ENCODE measurements around the gene HIGD1B. TPM values are rescaled to one million over a fixed set of nuclear protein-coding genes. Genes with fewer than 3 reads are reported as not detected.

Gene HIGD1B
- total and polyA plus RNA-seq, 9 of the 15 experiments (the other 6 are each of a cell fraction or from before 2014, with no cell fraction given): not detected

DNA sequence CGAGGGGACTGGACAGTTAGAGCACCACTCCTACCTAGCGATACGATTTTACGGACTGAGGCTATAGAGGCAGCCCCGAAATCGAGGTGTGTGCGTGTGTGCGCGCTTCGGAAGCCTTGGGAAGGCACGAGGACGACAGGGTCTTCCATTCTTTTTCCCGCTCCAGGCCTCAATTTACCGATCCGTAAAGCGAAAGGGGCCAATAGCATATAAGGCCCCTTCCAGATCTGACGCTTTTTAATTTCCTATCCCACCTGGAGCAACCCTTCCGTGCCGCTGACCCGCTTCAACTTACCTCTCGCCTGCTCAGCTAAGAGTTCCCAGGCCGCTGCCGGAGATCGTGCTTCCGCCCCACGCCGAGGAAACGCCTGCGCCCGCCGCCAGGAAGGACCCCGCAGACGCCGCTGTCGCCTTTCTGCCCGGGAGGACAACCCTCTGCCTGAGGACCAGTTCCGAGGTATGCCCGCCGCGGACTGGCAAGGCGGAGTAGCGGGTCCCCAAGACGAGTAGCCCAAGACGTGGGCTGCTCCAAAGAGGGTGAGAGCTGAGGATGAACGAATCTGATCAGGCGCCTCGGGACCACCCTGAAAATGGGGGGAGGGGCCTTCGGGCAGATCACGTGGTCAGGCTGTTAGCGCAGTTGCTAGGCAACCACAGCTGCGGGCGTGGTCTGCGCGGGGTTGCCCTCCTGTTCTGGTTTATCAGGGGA lies 51.5 kb downstream of the HIGD1B start, which contains the start of gene EFTUD2 (continued):
- TF ChIP-seq, protein P1, sequence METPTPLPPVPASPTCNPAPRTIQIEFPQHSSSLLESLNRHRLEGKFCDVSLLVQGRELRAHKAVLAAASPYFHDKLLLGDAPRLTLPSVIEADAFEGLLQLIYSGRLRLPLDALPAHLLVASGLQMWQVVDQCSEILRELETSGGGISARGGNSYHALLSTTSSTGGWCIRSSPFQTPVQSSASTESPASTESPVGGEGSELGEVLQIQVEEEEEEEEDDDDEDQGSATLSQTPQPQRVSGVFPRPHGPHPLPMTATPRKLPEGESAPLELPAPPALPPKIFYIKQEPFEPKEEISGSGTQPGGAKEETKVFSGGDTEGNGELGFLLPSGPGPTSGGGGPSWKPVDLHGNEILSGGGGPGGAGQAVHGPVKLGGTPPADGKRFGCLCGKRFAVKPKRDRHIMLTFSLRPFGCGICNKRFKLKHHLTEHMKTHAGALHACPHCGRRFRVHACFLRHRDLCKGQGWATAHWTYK (CRISPR knock-in tag; IDR thresholded peaks at IDR 0.05): no peak
- TF ChIP-seq POLR2AphosphoS5 (IDR thresholded peaks at IDR 0.05; ENCODE audit: control insufficient read depth, insufficient read depth, low read depth, low read length): peak; percentile 93
- TF ChIP-seq, protein P2, sequence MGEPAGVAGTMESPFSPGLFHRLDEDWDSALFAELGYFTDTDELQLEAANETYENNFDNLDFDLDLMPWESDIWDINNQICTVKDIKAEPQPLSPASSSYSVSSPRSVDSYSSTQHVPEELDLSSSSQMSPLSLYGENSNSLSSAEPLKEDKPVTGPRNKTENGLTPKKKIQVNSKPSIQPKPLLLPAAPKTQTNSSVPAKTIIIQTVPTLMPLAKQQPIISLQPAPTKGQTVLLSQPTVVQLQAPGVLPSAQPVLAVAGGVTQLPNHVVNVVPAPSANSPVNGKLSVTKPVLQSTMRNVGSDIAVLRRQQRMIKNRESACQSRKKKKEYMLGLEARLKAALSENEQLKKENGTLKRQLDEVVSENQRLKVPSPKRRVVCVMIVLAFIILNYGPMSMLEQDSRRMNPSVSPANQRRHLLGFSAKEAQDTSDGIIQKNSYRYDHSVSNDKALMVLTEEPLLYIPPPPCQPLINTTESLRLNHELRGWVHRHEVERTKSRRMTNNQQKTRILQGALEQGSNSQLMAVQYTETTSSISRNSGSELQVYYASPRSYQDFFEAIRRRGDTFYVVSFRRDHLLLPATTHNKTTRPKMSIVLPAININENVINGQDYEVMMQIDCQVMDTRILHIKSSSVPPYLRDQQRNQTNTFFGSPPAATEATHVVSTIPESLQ (CRISPR knock-in tag; IDR thresholded peaks at IDR 0.05): peak; percentile 49; the same call in 1 of the 2 replicates
- no peak for TF ChIP-seq KDM1A (IDR thresholded peaks at IDR 0.05)
- TF ChIP-seq, protein P3, sequence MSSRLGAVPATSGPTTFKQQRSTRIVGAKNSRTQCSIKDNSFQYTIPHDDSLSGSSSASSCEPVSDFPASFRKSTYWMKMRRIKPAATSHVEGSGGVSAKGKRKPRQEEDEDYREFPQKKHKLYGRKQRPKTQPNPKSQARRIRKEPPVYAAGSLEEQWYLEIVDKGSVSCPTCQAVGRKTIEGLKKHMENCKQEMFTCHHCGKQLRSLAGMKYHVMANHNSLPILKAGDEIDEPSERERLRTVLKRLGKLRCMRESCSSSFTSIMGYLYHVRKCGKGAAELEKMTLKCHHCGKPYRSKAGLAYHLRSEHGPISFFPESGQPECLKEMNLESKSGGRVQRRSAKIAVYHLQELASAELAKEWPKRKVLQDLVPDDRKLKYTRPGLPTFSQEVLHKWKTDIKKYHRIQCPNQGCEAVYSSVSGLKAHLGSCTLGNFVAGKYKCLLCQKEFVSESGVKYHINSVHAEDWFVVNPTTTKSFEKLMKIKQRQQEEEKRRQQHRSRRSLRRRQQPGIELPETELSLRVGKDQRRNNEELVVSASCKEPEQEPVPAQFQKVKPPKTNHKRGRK (tag; IDR thresholded peaks at IDR 0.05): no peak
- TF ChIP-seq SREBF2 (CRISPR knock-in tag; IDR thresholded peaks at IDR 0.05): no peak
- TF ChIP-seq ZNF217 (CRISPR knock-in tag; IDR thresholded peaks at IDR 0.05): no peak
- no peak for TF ChIP-seq ZNF311 (CRISPR knock-in tag; IDR thresholded peaks at IDR 0.05)
- no peak for TF ChIP-seq ZNF699 (CRISPR knock-in tag; IDR thresholded peaks at IDR 0.05; ENCODE audit: insufficient replicate concordance)
- TF ChIP-seq, protein P4, sequence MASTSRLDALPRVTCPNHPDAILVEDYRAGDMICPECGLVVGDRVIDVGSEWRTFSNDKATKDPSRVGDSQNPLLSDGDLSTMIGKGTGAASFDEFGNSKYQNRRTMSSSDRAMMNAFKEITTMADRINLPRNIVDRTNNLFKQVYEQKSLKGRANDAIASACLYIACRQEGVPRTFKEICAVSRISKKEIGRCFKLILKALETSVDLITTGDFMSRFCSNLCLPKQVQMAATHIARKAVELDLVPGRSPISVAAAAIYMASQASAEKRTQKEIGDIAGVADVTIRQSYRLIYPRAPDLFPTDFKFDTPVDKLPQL (IDR thresholded peaks at IDR 0.05; ENCODE audit: extremely low read depth, insufficient read length): no peak
- no peak for TF ChIP-seq ZNF133 (CRISPR knock-in tag; IDR thresholded peaks at IDR 0.05)
- peak; percentile 98 for TF ChIP-seq PHF20 (IDR thresholded peaks at IDR 0.05; ENCODE audit: partially characterized antibody)
- TF ChIP-seq NFE2L1 (tag; IDR thresholded peaks at IDR 0.05; ENCODE audit: borderline replicate concordance, low read depth): no peak
- no peak for TF ChIP-seq NFYB (IDR thresholded peaks at IDR 0.05; ENCODE audit: extremely low read depth, insufficient read length)
- TF ChIP-seq SUPT5H (IDR thresholded peaks at IDR 0.05): peak; percentile 91
- no peak for TF ChIP-seq ETS2 (tag; IDR thresholded peaks at IDR 0.05; ENCODE audit: borderline replicate concordance, poor library complexity, severe bottlenecking)
- peak; percentile 59 for TF ChIP-seq SAP30 (IDR thresholded peaks at IDR 0.05; ENCODE audit: borderline replicate concordance, insufficient read depth, low read depth, low read length, poor library complexity, severe bottlenecking)
- no peak for TF ChIP-seq STAT5A (IDR thresholded peaks at IDR 0.05; ENCODE audit: borderline replicate concordance, low read length)
- TF ChIP-seq SIRT6 (IDR thresholded peaks at IDR 0.05; ENCODE audit: low read depth, low read length): no peak
- peak; percentile 98 for TF ChIP-seq RAD51 (IDR thresholded peaks at IDR 0.05; ENCODE audit: borderline replicate concordance, low read depth)
- TF ChIP-seq TCF3 (CRISPR knock-in tag; IDR thresholded peaks at IDR 0.05): peak; percentile 25; the same call in 1 of the 2 replicates

Data from K562 (cell line).